22Rv1 (cell line): Measurements from ENCODE around the gene ZFPL1.
A peak's percentile ranks its signal among the peaks of the same experiment; 100 is the strongest.

ENCODE experiments used
- H3K27ac ChIP-seq: fragments of 450-650 bp; 2 replicates; pipeline ENCODE4 v1.5.1; 2017
- CTCF ChIP-seq: fragments of 450-650 bp; IDR thresholded peaks from 2 replicates; pipeline ENCODE4 v1.5.1; 2017; ENCODE audit warnings: mild to moderate bottlenecking
- ZFX ChIP-seq: fragments of 450-650 bp; IDR thresholded peaks from 2 replicates; pipeline ENCODE4 v1.6.1; 2017; ENCODE audit warnings: antibody characterized with exemption, borderline replicate concordance

The ZFPL1 gene

GRCh38 chr11:65132238-65132987 lies 48.4 kb downstream of the ZFPL1 start:
- TF ChIP-seq ZFX (no peak), CTCF (no peak)
- H3K27ac ChIP-seq, result peak overlapping the region; percentile 98

- TF ChIP-seq ZFX (no peak), CTCF (no peak)
- peak overlapping the region; percentile 98 for H3K27ac ChIP-seq
Measured at GRCh38 chr11:65132988-65133700, 49.1 kb downstream of the ZFPL1 start.

- H3K27ac ChIP-seq, result peak overlapping the region; percentile 98
- TF ChIP-seq CTCF (no peak), ZFX (no peak)
Measured at GRCh38 chr11:65133724-65134123, 49.7 kb downstream of the ZFPL1 start.

GRCh38 chr11:65134240-65134951 lies 50.4 kb downstream of the ZFPL1 start, which contains the start of gene SYVN1:
SYVN1 (minus strand) TSS chr11:65134519; CDS start chr11:65133601, 918 bp downstream.
- H3K27ac ChIP-seq, result peak within 1 kb of the TSS; percentile 98
- no peak for TF ChIP-seq ZFX
- TF ChIP-seq CTCF, result no peak

- peak overlapping the region; percentile 98 for H3K27ac ChIP-seq
- TF ChIP-seq CTCF (no peak), ZFX (no peak)
Measured at GRCh38 chr11:65134952-65135632, 51.1 kb downstream of the ZFPL1 start.

GRCh38 chr11:65135633-65136145 lies 51.7 kb downstream of the ZFPL1 start:
- no peak for TF ChIP-seq CTCF
- no peak for TF ChIP-seq ZFX
- peak overlapping the region; percentile 98 for H3K27ac ChIP-seq
